HUES6 (cell line): ENCODE results near the gene SLC7A14.

Experiments used
- H3K27ac ChIP-seq: 2 replicates; pipeline ENCODE4 v1.7.0; 2013; ENCODE audit warnings: low read depth, mild to moderate bottlenecking, low read length, inconsistent platforms
- H3K27me3 ChIP-seq: 2 replicates; pipeline ENCODE4 v1.6.1; 2013; ENCODE audit warnings: low read length; ENCODE audit not compliant: control insufficient read depth, insufficient read depth
- H3K36me3 ChIP-seq: 2 replicates; pipeline ENCODE4 v1.6.1; 2013; ENCODE audit warnings: low read length; ENCODE audit not compliant: control insufficient read depth, insufficient read depth
- H3K4me1 ChIP-seq: 2 replicates; pipeline ENCODE4 v1.6.1; 2013; ENCODE audit warnings: low read length; ENCODE audit not compliant: control insufficient read depth, insufficient read depth
- H3K4me3 ChIP-seq: 2 replicates; pipeline ENCODE4 v1.5.1; 2013; ENCODE audit warnings: low read depth, low read length
- H3K9ac ChIP-seq: one replicate; pipeline ENCODE4 v1.6.1; 2013; ENCODE audit warnings: mild to moderate bottlenecking, low read length
- H3K9me3 ChIP-seq: 2 replicates; pipeline ENCODE4 v1.6.1; 2013; ENCODE audit warnings: low read depth, low read length; ENCODE audit not compliant: control insufficient read depth, insufficient read depth

SLC7A14 gene

DNA sequence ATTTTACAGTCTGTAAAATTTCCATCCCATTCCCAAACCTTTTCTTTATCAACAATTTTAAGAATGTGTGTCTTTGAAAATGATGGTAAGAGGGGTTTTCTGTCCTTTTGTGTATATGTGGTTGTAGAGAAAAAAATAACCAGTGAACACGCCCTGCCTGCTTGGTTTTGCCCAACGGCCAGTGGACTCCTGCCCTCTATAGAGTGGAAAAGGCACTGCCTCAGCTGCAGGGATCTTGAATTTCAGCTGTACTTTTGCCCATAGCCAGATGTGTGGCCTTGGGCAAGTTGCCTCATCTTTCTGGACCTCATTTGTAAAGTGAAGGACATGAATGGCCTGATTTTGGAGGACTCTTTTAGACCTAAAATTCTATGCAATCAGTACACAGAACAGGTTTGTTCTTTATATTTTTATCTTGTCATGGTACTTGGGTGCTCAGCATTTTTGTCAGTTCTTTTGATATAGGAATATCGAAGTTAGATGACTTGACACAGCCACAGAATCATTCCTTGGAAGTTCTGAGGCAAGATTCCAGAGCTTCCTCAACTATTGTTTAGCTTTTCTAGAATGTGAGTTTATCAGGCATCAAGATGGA is 86.2 kb downstream of the SLC7A14 start:
- Histone ChIP-seq H3K4me1 (no peaks in the 10 kb centered on the region), H3K4me3 (no peak overlapping the region), H3K9me3 (no peaks in the 10 kb centered on the region), H3K36me3 (no peaks in the 10 kb centered on the region), H3K27me3 (no peaks in the 10 kb centered on the region), H3K9ac (no peak overlapping the region), H3K27ac (no peak overlapping the region)

- Histone ChIP-seq H3K36me3 (no peaks in the 10 kb centered on the region), H3K9ac (no peak overlapping the region), H3K4me1 (peaks cover 6% of the 10 kb centered on the region), H3K27ac (no peak overlapping the region), H3K9me3 (no peaks in the 10 kb centered on the region), H3K4me3 (no peak overlapping the region), H3K27me3 (no peaks in the 10 kb centered on the region)
These were observed 88.4 kb downstream of the SLC7A14 start for GRCh38 chr3:170497207-170498095.

DNA sequence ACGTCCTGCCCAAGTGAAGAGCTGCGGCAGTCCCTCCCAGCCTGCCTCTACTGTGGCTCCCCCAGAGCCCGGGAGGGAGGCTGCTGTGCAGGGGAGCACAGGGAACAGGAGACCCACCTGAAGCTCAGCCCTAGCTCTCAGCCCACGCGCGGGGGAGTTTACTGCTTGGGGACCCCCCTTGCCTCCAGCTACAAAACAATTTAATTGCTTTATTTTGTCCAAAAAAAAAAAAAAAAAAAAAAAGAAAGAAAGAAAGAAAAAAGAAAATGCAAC is 89.1 kb downstream of the SLC7A14 start:
- H3K4me3 ChIP-seq, result no peak overlapping the region
- peaks cover 6% of the 10 kb centered on the region for H3K4me1 ChIP-seq
- no peaks in the 10 kb centered on the region for H3K36me3 ChIP-seq
- H3K9me3 ChIP-seq, result no peaks in the 10 kb centered on the region
- H3K9ac ChIP-seq, result no peak overlapping the region
- no peaks in the 10 kb centered on the region for H3K27me3 ChIP-seq
- H3K27ac ChIP-seq, result no peak overlapping the region

GRCh38 chr3:170496026-170496867 is 89.6 kb downstream of the SLC7A14 start:
- no peak overlapping the region for H3K4me3 ChIP-seq
- no peak overlapping the region for H3K9ac ChIP-seq
- peaks cover 6% of the 10 kb centered on the region for H3K4me1 ChIP-seq
- no peaks in the 10 kb centered on the region for H3K9me3 ChIP-seq
- H3K27ac ChIP-seq, result no peak overlapping the region
- H3K27me3 ChIP-seq, result no peaks in the 10 kb centered on the region
- no peaks in the 10 kb centered on the region for H3K36me3 ChIP-seq

- Histone ChIP-seq H3K27me3 (no peaks in the 10 kb centered on the region), H3K27ac (no peak overlapping the region), H3K36me3 (no peaks in the 10 kb centered on the region), H3K4me1 (peaks cover 6% of the 10 kb centered on the region), H3K9ac (no peak overlapping the region), H3K9me3 (no peaks in the 10 kb centered on the region), H3K4me3 (no peak overlapping the region)
These were observed 91.1 kb downstream of the SLC7A14 start for GRCh38 chr3:170494766-170495165.

DNA sequence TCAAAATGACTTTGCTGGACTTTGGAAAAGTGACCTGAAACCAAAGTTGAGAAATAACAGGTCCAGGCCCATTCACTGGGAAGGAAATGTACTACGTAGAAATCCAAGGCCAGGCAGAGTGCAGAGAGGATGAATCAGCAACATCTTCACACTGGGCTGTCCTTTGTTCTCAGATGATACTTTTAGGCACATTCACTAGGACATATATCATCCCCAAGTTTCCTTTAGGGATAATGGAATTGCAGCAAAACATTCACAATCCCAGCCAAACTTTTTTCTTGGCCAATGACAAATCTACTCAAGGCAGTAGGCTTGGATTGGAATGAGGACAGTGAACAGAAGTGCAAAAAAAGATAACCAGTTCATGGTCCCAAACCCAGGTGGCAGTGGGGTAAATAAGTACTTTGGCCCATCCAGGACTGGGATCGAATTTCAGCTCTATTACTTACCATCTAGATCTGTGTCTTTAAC is 92.1 kb downstream of the SLC7A14 start:
- Histone ChIP-seq H3K4me1 (peaks cover 6% of the 10 kb centered on the region), H3K4me3 (no peak overlapping the region), H3K27ac (no peak overlapping the region), H3K9ac (no peak overlapping the region), H3K36me3 (no peaks in the 10 kb centered on the region), H3K27me3 (no peaks in the 10 kb centered on the region), H3K9me3 (no peaks in the 10 kb centered on the region)

- peaks cover 9% of the 10 kb centered on the region for H3K4me1 ChIP-seq
- no peaks in the 10 kb centered on the region for H3K27me3 ChIP-seq
- no peaks in the 10 kb centered on the region for H3K36me3 ChIP-seq
- no peak overlapping the region for H3K4me3 ChIP-seq
- no peaks in the 10 kb centered on the region for H3K9me3 ChIP-seq
- H3K27ac ChIP-seq, result no peak overlapping the region
- H3K9ac ChIP-seq, result no peak overlapping the region
These were observed 94.0 kb downstream of the SLC7A14 start for GRCh38 chr3:170491901-170492300.

GRCh38 chr3:170490828-170491560 is 94.9 kb downstream of the SLC7A14 start:
- Histone ChIP-seq H3K27me3 (no peaks in the 10 kb centered on the region), H3K9me3 (no peaks in the 10 kb centered on the region), H3K27ac (no peak overlapping the region), H3K4me1 (peaks cover 11% of the 10 kb centered on the region), H3K9ac (no peak overlapping the region), H3K36me3 (no peaks in the 10 kb centered on the region), H3K4me3 (no peak overlapping the region)

- H3K4me3 ChIP-seq, result no peak overlapping the region
- H3K27me3 ChIP-seq, result no peaks in the 10 kb centered on the region
- no peaks in the 10 kb centered on the region for H3K36me3 ChIP-seq
- no peaks in the 10 kb centered on the region for H3K9me3 ChIP-seq
- no peak overlapping the region for H3K9ac ChIP-seq
- H3K4me1 ChIP-seq, result peaks cover 19% of the 10 kb centered on the region
- H3K27ac ChIP-seq, result no peak overlapping the region
These were observed 97.1 kb downstream of the SLC7A14 start for GRCh38 chr3:170488802-170489201.

- Histone ChIP-seq H3K27ac (no peak overlapping the region), H3K9ac (no peak overlapping the region), H3K4me1 (peaks cover 15% of the 10 kb centered on the region; the same call in 1 of the 2 replicates), H3K36me3 (no peaks in the 10 kb centered on the region), H3K4me3 (no peak overlapping the region), H3K9me3 (peaks cover 6% of the 10 kb centered on the region; the same call in 1 of the 2 replicates), H3K27me3 (no peaks in the 10 kb centered on the region)
These were observed 98.8 kb downstream of the SLC7A14 start for GRCh38 chr3:170487031-170487430.
